NCI-H446 (cell line): ENCODE results near the gene CDC42BPA.
"Not testable (repeated sequence)": the region's sequence is repeated elsewhere in the genome, so short reads cannot be mapped to it uniquely, and the experiment has no call there.

Experiments used
- DNase-seq, 2 experiments: peaks; one replicate each; lab custom pipeline; 2025; lab: John Stamatoyannopoulos, UW

Gene CDC42BPA, protein sequence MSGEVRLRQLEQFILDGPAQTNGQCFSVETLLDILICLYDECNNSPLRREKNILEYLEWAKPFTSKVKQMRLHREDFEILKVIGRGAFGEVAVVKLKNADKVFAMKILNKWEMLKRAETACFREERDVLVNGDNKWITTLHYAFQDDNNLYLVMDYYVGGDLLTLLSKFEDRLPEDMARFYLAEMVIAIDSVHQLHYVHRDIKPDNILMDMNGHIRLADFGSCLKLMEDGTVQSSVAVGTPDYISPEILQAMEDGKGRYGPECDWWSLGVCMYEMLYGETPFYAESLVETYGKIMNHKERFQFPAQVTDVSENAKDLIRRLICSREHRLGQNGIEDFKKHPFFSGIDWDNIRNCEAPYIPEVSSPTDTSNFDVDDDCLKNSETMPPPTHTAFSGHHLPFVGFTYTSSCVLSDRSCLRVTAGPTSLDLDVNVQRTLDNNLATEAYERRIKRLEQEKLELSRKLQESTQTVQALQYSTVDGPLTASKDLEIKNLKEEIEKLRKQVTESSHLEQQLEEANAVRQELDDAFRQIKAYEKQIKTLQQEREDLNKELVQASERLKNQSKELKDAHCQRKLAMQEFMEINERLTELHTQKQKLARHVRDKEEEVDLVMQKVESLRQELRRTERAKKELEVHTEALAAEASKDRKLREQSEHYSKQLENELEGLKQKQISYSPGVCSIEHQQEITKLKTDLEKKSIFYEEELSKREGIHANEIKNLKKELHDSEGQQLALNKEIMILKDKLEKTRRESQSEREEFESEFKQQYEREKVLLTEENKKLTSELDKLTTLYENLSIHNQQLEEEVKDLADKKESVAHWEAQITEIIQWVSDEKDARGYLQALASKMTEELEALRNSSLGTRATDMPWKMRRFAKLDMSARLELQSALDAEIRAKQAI (N-terminal part only)

DNA sequence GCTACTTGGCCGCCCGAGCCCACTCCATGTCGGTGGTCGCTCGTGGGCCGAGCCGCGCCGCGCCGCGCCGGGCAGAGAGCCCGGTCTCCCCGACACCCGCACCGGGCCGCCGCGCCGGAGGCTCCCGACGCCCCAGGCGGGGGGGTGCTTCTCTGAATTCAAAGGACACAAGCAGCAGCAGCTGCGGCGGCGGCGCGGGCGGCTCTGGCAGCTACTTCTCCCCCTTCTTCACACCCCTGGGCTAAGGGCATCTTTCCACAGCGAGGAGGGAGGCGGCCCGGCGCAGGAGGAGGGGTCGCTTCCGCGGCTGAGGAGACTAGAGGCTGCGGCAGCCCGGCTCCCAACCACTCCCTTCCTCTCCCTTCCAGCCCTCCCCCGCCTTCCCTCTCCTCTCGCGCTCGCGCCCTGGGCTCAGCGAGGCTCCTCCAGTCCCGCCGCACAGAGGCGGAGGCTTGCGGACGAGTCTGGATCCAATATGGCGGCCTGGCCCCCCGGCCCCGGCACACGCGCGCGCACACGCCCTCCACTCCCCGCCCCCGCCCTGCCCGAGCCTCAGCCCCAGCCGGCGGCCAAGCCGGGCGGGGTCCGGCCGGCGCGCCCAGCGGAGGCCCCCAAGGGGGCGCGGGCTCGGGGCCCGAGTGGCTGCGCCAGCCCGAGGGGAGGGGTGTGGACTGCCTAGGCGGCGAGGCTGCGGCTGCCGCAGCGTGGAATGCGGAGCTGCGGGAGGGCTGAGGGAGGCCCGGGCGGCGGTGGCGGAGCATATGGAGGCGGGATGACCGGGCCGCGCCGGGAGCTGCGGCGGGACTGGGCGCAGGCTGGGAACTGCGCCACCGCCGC, at the start of gene CDC42BPA:
Gene CDC42BPA, minus strand, starts transcription at position 477 of the 837 bp plus-strand sequence. CDS start 1,310 bp downstream, outside the sequence.
- peak; percentile 73 to 88 for DNase-seq

DNA sequence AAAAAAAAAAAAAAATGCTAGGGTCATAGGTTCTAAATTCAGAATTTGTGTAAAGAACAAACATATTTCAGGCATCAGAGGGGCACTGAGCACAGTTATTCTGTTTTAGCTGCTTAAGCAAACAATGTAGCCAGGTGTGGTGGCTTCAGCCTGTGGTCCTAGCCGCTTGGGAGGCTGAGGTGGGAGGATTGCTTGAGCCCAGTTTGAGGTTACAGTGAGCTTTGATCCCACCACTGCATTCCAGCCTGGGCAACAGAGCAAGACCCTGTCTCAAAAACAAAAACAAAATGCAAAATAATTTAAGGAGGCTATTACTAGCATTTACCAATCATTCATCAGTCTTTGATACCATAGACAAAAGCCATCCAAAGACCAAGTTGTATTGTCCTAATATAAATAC, 49.7 kb upstream of the CDC42BPA start:
- DNase-seq = no peak

DNA sequence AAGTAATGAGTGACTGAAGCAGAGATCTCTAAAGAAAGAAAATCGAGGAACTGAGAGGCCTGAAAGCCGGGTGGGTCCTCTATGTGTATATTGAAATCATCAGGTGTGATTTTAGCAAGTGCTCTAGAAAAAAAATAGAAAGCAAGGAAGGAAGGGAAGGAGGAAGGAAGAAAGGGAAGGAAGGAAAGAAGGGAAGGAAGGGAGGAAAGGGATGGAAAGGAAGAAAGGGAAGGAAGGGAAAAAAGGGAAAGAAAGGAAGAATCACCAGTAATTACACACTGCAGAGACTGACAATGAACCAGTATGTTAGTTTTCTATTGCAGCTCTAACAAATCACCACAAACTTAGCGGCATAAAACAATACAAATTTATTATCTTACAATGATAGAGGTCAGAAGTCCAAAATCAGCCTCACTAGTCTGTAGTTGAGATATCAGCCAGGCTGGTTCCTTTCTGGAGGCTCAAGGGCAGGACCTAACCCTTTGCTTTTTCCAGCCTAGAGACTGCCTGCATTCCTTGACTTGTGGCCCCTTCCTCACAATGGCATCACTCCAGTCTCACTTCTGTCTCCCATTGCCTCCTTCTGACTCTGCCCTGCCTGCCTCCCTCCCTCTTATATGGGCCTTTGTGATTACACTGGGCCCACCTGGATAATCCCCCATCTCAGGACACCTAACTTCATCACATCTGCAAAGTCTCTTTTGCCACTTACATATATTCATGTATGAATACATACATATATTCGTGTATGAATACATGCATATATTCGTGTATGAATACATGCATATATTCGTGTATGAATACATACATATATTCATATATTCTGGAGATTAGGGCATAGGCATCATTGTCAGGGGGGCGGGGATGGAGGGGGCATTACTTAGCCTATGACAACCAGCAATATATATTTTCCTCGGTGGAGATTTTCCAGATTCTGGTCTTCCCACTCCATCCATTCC, 47.5 kb upstream of the CDC42BPA start:
- DNase-seq = no peak

DNA sequence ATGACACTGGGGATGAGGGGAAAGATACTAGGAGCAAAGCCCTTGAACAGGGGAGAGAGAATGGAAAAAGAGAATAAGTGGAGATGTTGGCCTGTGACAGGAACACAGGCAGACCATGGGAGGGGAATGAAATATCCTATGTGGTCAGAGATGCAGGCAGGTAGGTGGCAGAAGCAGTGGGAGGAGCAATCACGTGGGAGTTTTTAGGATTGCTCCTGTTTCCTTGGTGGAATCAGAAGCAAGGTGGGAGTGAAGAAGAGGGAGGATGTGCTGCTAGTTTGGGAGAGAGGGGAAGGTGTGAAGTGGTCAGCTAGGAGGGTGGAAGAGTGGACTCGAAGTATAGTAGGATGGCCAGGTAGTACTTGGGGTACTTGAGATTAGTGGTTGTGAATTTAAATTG, 46.4 kb upstream of the CDC42BPA start:
- DNase-seq = no peak

DNA sequence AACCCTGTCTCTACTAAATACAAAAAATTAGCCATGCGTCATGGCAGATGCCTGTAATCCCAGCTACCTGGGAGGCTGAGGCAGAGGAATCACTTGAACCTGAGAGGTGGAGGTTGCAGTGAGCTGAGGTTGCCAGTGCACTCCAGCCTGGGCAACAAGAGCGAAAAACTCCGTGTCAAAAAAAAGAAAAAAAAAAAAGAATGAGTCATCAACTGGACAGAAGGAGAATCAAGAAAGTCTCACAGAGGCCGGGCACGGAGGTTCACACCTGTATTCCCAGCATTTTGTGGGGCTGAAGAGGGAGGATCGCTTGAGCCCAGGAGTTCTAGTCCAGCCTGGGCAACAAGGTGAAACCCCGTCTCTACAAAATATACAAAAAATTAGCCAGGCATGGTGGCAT, 45.5 kb upstream of the CDC42BPA start:
- DNase-seq = no peak

DNA sequence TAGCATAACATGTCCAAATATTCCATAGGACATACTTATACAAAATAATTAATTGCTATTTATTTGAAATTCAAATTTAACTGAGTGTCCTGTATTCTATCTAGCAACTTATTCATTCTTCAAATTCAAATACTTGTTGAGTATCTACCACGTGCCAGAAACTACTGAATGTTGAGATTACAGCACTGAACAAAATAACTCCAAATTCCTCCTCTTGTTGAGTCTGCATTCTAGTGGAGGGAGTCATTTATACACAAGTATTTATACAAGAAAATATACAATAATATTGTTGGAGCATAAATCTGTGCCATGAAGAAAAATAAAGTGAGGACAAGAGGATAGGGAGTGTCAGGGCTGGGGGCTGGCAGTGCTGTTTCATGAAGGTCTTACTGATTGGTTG, 43.7 kb upstream of the CDC42BPA start:
- DNase-seq = no peak

DNA sequence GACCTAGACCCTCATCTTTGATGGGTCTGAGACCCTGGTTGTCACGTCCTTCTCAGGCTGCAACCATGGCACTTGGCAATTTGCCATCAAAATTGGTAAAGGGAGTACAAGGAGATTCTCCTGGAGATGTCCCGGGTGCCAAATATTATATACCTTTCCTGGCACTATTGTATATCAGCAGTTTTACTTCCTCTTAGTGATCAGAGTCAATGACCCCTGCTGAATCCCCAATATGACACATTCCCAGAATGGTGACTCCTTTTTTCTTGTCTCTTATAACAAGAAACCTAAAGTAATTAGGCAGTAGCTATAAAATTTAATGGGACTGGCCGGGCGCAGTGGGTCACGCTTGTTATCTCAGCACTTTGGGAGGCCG, 39.6 kb upstream of the CDC42BPA start:
- DNase-seq = no peak

DNA sequence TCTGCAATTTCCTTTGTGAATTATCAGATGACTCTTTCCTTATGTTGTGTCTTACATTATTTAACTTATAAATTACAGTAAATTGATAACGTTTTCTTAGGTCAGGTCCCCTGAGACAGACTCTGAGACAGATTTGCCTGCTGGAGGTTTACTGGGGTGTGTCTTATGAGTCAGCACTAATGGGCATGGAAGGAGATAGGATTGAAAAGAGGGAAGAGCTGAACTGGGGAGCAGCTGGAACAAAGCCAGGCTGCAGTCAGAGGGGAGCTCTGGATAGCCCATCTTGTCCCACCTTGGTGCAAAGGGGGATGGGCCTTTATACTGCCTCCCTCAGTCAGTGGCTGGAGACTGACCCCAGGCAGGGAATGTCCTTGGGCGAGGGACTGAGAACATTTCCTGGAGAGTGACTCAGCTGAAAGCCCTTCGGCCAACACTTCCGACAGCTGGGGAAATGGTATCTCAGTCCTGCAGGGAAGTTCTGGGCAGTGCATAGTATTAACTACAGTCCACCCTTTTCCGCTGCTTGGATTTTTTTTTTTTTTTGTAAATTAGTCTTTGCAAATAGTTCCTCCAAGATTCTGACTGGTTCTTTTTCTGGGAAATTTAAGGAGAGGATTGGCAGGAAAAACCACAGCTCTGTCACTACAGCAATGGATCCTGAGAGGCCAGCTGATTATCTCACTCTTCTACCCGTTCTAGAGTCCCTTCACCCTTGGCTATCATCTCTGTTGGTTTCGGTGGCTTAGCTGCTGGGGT, 39.1 kb upstream of the CDC42BPA start:
- DNase-seq = no peak

DNA sequence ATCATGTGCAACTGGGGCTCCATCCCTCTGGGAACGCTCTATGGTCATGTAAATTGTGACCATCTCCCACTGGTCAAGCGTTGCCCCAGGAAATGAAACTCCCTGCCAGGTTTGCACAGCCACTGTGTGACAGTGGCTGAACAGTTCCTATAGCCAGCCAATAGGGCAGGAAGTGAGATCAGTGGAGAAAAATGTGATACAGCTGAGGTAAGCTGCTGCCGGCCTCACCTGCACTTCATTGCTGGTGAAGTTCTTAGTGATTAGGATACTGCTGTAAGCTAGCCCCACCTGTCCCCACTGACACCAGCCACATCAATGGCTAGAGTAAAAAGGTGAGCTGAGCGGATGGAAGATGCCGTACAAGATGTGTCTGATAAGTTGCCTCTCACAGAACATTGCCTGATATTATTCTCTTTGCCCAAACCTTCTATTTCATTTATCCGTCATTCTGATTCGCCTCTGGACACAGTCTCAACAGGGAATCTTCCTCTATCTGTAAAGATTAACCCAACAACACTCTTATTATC, 38.4 kb upstream of the CDC42BPA start:
- DNase-seq = no peak

DNA sequence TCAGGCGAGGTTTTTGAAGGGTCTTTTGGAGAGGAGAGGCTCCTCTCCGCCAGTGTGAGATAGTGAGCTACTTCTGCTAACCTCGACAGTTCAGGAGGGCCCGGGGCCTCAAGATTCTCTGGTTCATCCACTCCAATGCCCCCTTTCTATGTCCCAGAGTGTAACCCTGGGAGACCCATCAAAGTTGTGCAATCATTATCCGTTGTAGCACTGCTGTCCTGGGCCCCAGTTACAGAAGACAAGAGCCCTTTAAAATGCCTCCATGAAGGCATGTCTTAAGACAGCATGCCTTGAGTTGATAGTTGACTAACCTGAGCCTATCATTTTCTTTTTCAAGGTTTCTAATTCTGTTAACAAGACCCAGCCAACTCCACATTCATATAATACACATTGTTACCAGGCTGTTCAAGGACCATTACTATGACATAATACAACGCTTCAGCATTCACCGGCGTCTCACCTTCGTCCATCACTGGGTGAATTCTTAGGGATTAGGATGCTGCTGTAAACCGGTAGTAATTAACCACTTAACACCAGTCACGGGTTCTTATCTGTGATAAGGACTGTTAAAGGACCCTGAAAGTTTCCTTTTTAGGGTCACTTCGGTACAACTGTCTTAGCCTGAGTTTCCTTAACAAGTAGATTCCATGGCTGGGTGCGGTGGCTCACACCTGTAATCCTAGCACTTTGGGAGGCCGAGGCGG, 37.4 kb upstream of the CDC42BPA start:
- DNase-seq = no peak

DNA sequence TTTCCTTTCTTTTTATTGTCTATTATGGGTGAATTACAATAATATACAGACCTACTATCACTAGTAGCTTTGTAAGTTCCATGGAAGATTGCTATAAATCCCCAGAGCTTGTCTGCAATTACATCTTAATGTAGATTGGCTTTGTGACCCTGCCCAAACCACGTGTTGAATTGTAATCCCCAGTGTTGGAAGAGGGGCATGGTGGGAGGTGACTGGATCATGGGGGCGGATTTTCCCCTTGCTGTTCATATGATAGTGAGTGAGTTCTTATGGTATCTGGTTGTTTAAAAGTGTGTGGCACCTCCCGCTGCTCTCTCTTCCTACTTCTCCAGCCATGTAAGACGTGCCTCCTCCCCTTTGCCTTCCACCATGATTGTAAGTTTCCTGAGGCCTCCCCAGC, 34.9 kb upstream of the CDC42BPA start:
- DNase-seq = no peak

DNA sequence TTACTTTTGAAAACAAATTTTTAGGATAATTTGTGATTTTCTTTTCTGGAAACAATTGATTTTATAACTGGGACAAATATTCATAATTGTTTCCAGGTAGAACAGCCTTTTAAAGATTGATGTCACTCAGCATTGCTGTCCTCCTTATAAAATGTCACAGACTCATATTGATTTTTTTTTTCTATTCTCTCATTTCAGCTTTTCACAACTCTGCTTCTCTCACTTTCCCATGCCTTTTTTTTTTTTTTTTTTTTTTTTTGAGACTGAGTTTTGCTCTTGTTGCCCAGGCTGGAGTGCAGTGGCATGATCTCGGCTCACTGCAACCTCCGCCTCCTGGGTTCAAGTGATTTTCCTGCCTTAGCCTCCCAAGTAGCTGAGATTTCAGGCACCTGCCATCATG, 33.9 kb upstream of the CDC42BPA start:
- DNase-seq = not testable (repeated sequence)

DNA sequence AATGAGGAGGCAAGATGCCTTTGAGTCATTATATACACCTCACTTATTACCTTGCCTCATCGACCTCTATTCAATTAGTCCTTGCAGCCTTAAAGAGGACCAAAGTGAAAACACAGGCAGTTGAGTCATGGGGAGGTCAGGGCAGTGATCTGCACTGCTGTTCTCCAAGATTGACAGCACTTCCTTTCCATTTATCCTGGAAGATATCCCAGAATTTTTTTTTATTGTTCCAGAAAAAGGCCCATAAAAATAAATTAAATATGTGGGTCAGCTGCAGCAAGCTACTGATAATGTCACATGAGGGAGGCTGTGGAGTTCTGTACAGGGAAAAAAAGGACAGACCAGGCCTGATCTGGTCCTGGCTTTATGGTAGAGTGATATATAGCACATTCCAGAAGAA, 33.2 kb upstream of the CDC42BPA start:
- no peak for DNase-seq

DNA sequence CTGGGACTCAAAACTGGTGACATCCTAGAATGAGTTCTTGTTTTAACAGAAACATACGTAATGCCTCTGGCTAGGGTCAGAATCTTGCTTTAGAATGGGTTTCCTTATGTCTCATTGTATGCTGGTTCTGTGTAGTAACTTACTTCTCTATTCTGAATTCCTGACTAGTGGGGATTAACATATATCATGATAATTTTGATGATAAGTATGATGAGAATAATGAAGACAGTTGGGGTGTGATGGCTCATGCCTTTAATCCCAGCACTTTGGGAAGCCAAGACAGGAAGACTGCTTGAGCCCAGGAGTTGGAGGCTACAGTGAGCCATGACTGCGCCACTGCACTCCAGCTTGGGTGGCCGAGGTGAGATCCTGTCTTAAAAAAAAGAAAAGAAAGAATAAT, 31.7 kb upstream of the CDC42BPA start:
- DNase-seq = no peak

DNA sequence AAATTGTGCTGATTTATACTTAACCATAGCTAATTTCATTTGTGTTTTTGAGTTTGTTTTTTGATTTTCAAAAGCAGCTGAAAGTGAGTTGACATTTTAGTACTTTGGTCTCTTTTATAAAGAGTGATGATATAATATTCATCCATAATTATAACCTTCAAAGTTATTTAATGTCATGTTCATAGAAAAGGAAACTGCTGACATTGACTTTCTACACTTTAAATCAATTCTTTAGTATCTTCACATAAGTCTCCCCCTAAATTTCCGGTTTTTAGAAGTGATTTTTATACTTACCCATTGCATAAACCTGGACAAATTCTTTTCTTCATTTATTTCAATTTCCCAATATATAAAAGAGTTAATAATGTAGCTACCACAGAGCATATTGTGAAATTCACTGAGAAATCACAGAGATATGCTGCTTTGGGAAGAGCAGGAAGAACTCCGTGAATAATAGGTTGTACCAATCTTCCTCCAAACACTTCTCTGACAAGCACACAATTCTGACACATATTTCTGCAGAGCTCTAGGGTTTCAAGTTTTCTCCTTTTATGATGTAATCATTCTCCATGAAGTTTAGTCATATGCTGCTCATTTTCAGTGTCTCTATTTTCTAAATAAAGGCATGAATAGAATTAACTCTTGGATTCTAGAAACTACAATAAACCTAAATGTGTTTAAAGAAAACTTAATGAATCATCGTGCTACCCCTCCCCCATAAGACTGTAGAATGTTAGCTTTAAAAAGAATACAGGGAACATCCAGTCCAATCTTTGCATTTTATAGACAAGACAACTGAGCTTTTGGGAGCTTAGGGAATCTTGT, 25.6 kb upstream of the CDC42BPA start:
- DNase-seq = no peak

DNA sequence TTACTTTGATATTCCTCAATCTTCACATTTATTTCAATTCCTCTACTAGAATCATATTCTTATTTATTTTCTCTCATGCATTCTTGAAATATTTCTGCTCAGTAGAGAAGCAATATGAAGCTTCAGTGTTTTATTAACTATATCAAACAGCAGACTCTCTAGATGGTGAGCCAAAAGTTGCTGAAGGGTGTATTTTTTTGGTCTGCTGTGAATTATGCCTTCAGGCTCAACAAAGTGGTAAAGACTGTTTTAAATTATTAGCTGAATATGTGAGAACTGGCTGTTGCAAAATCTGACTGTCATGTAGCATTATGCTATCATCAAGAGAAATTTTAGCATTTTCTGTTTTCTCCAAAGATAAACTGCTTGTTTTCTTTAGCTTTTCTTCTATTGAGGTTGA, 24.9 kb upstream of the CDC42BPA start:
- no peak for DNase-seq

DNA sequence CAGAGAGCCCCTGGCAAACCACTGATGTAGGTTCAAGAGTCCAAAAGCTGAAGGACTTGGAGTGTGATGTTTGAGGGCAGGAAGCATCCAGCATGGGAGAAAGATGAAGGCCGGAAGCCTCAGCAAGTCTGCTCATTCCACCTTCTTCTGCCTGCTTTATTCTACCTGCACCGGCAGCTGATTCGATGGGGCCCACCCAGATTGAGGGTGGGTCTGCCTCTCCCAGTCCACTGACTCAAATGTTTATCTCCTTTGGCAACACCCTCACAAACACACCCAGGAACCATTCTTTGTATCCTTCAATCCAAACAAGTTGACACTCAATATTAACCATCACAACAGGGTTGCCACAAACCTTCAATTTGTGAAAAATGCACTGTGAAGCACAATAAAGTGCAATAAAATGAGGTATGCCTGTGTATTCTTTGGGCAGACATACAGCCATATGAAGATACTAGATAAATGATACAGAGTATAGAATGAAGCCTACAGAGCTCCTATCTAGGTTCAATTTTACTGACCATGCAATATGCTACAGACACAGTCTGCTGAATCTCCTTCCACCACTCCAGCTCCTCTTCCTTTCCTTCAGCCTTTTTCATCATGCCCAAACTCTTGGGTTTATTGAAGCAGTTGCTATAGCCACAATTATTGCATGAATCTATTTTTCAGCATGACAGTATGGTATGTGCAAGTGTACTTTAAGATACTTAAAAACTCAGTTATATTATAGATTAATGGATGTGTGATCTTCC, 24.0 kb upstream of the CDC42BPA start:
- no peak for DNase-seq

DNA sequence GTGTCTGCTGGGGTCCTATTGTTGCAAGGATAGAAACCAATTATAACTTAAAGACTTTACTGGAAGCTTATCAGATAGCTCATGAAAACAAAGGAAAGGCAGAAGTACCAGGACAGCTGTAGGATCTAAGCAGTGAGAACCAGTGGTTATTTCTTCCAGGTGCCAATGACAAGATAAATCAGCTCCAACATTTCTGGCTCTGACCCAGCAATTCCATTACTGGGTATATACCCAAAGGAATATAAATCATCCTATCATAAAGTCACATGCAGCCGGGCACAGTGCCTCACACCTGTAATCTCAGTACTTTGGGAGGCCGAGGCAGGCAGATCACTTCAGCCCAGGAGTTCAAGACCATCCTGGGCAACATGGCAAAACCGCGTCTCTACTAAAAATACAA, 17.8 kb upstream of the CDC42BPA start:
- DNase-seq = not testable (repeated sequence)
